ENCODE data around the gene DEAF1.

The DEAF1 gene

DNA sequence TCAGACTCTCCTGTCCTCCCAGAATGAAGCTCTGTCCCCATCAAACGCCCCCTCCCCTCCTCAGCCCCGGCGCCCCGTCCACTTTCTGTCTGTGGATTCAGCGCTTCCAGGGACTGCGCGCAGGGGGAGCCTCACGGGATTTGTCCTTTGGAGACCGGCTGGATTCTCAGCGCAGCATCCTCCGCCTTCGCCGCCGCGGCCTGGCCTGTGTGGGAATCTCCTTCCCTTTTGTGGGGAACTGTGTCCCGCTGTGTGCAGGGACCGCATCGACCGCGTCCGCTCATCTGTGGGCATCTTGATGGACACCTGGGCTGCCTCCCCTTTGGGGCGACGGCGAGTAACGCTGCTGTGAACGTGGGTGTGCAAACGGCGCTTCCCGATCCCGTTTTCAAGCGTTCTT is 67.0 kb downstream of the DEAF1 start:
- no peak overlapping the region for H2AFZ ChIP-seq (ENCODE audit: low read length)
- no peak overlapping the region for H3K4me3 ChIP-seq (ENCODE audit: low read length, poor library complexity, severe bottlenecking)
- no peaks in the 10 kb centered on the region for H3F3A ChIP-seq (ENCODE audit: low read depth)
- H3K36me3 ChIP-seq (ENCODE audit: insufficient read depth, low read length): no peaks in the 10 kb centered on the region
- H3K27me3 ChIP-seq (ENCODE audit: insufficient read depth, low read length, poor library complexity, severe bottlenecking): no peaks in the 10 kb centered on the region
- peak overlapping the region; percentile 8 for H3K4me2 ChIP-seq (ENCODE audit: low read depth, low read length, poor library complexity, severe bottlenecking)
- H3K9ac ChIP-seq (ENCODE audit: low read depth, low read length, poor library complexity, severe bottlenecking): peak overlapping the region; percentile 19
- H3K9me3 ChIP-seq (ENCODE audit: insufficient read depth, low read depth, low read length): no peaks in the 10 kb centered on the region
- no peaks in the 10 kb centered on the region for H3K9me2 ChIP-seq (replicated peaks; ENCODE audit: low read depth, low read length)
- H3K4me1 ChIP-seq (ENCODE audit: insufficient read depth, low read length, poor library complexity, severe bottlenecking): peaks cover 17% of the 10 kb centered on the region
- no peaks in the 10 kb centered on the region for H4K20me1 ChIP-seq (ENCODE audit: insufficient read depth, low read length, poor library complexity, severe bottlenecking)
- H3K79me2 ChIP-seq (ENCODE audit: insufficient read depth, low read length): no peaks in the 10 kb centered on the region
- no peak for TF ChIP-seq EZH2phosphoT487 (IDR thresholded peaks at IDR 0.05; ENCODE audit: borderline replicate concordance)

DNA sequence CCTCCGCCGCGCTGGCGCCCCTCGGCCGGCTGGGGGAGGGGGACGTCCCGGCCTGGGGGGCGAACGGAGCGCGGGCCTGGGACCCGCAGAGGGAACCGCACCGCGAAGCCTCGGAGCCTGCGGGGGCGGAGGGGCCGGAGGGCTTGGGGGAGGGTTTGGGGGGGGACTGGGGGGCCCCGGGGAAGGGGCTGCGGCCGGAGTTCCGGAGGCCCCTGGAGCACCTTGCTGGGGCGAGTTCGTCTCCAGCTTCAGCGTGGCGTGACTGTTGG is 67.8 kb downstream of the DEAF1 start:
- Histone ChIP-seq H4K20me1 (ENCODE audit: insufficient read depth, low read length, poor library complexity, severe bottlenecking) (no peaks in the 10 kb centered on the region), H3F3A (ENCODE audit: low read depth) (no peaks in the 10 kb centered on the region), H3K9ac (ENCODE audit: low read depth, low read length, poor library complexity, severe bottlenecking) (no peak overlapping the region), H3K36me3 (ENCODE audit: insufficient read depth, low read length) (no peaks in the 10 kb centered on the region), H3K9me3 (ENCODE audit: insufficient read depth, low read depth, low read length) (no peaks in the 10 kb centered on the region), H3K4me1 (ENCODE audit: insufficient read depth, low read length, poor library complexity, severe bottlenecking) (peaks cover 17% of the 10 kb centered on the region), H3K9me2 (replicated peaks; ENCODE audit: low read depth, low read length) (no peaks in the 10 kb centered on the region), H3K27me3 (ENCODE audit: insufficient read depth, low read length, poor library complexity, severe bottlenecking) (no peaks in the 10 kb centered on the region), H3K79me2 (ENCODE audit: insufficient read depth, low read length) (no peaks in the 10 kb centered on the region), H3K4me3 (ENCODE audit: low read length, poor library complexity, severe bottlenecking) (no peak overlapping the region), H2AFZ (ENCODE audit: low read length) (no peak overlapping the region), H3K4me2 (ENCODE audit: low read depth, low read length, poor library complexity, severe bottlenecking) (no peak overlapping the region)
- no peak for TF ChIP-seq EZH2phosphoT487 (IDR thresholded peaks at IDR 0.05; ENCODE audit: borderline replicate concordance)
- TF ChIP-seq, protein P1, sequence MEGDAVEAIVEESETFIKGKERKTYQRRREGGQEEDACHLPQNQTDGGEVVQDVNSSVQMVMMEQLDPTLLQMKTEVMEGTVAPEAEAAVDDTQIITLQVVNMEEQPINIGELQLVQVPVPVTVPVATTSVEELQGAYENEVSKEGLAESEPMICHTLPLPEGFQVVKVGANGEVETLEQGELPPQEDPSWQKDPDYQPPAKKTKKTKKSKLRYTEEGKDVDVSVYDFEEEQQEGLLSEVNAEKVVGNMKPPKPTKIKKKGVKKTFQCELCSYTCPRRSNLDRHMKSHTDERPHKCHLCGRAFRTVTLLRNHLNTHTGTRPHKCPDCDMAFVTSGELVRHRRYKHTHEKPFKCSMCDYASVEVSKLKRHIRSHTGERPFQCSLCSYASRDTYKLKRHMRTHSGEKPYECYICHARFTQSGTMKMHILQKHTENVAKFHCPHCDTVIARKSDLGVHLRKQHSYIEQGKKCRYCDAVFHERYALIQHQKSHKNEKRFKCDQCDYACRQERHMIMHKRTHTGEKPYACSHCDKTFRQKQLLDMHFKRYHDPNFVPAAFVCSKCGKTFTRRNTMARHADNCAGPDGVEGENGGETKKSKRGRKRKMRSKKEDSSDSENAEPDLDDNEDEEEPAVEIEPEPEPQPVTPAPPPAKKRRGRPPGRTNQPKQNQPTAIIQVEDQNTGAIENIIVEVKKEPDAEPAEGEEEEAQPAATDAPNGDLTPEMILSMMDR (conservative IDR thresholded peaks at IDR 0.05; ENCODE audit: low read length): no peak

DNA sequence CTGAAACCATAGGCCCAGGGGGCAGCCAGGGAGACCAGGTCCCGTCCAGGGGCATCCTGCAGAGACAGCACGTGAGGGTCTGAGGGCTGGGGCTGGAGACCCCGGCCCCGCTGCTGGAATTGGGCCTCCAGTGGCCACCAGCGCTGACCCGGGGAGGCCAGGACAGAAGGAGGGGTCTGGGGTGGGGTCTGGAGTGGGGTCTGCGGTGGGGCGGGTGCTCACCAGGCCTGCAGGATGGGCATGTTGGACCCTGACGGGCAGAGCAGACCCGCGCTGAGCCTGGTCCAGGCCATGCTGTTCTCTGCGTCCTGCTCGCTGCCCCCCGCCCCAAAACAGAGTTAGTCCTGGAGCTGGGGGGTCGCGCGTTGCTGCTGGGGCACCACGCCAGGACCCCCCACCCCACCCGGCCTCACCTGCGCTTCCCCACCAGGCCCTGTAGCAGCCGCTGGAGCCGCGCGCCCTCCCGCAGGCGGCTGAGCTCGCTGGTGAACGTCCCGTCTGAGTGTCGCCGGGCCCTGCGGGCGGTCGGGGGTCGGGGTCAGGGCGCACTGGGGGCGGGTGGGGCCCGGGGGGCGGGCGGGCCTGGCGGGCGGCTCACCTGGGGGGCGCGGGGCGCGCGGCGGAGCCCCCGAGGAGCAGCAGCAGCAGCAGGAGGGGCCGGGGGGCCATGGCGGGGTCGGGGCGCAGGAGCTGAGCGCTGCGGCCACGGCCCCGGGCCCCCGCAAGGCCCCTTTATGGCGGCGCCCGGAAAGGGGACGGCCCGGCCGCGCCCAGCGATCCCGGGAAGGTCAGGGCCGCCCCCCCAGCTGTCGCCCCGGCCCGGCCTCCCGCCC is 68.3 kb downstream of the DEAF1 start, which contains the start of gene SCT:
Gene SCT, minus strand, starts transcription at position 707 of the 833 bp plus-strand sequence. Its CDS starts 38 bp downstream, at position 669.
- Histone ChIP-seq H3K4me2 (ENCODE audit: low read depth, low read length, poor library complexity, severe bottlenecking) (no peak within 1 kb of the TSS), H4K20me1 (ENCODE audit: insufficient read depth, low read length, poor library complexity, severe bottlenecking) (no peaks in the 10 kb centered on the region), H3K4me1 (ENCODE audit: insufficient read depth, low read length, poor library complexity, severe bottlenecking) (peaks cover 17% of the 10 kb centered on the region), H3F3A (ENCODE audit: low read depth) (no peaks in the 10 kb centered on the region), H2AFZ (ENCODE audit: low read length) (no peak within 1 kb of the TSS), H3K79me2 (ENCODE audit: insufficient read depth, low read length) (no peaks in the 10 kb centered on the region), H3K9ac (ENCODE audit: low read depth, low read length, poor library complexity, severe bottlenecking) (no peak within 1 kb of the TSS), H3K9me2 (replicated peaks; ENCODE audit: low read depth, low read length) (no peaks in the 10 kb centered on the region), H3K27me3 (ENCODE audit: insufficient read depth, low read length, poor library complexity, severe bottlenecking) (no peaks in the 10 kb centered on the region), H3K4me3 (ENCODE audit: low read length, poor library complexity, severe bottlenecking) (no peak within 1 kb of the TSS), H3K9me3 (ENCODE audit: insufficient read depth, low read depth, low read length) (no peaks in the 10 kb centered on the region), H3K36me3 (ENCODE audit: insufficient read depth, low read length) (no peaks in the 10 kb centered on the region)
- TF ChIP-seq EZH2phosphoT487 (IDR thresholded peaks at IDR 0.05; ENCODE audit: borderline replicate concordance): no peak
- TF ChIP-seq, protein P1 (conservative IDR thresholded peaks at IDR 0.05; ENCODE audit: low read length): no peak
